ENCODE data around the gene FCSK. TPM values are rescaled to one million over a fixed set of nuclear protein-coding genes. Genes with fewer than 3 reads are reported as not detected.
A peak's percentile ranks its signal among the peaks of the same experiment; 100 is the strongest.
"Not testable (repeated sequence)": the region's sequence is repeated elsewhere in the genome, so short reads cannot be mapped to it uniquely, and the experiment has no call there.

The FCSK gene
- polyA plus RNA-seq, 1 donor = 8.8 TPM

- DNase-seq = no peak
Observed at GRCh38 chr16:70480127-70481105, 26.0 kb downstream of the FCSK start.

GRCh38 chr16:70481929-70482536, 27.6 kb downstream of the FCSK start:
- DNase-seq = no peak

GRCh38 chr16:70482624-70483023, 28.2 kb downstream of the FCSK start:
- no peak for DNase-seq

GRCh38 chr16:70483426-70483825, 29.0 kb downstream of the FCSK start:
- no peak for DNase-seq

- DNase-seq = no peak
Observed at GRCh38 chr16:70484867-70485266, 30.5 kb downstream of the FCSK start.

GRCh38 chr16:70490261-70490660, 35.9 kb downstream of the FCSK start:
- DNase-seq = no peak

- no peak for DNase-seq
Observed at GRCh38 chr16:70493802-70494201, 39.4 kb downstream of the FCSK start.

- no peak for DNase-seq
Observed at GRCh38 chr16:70494202-70494770, 39.9 kb downstream of the FCSK start.

- DNase-seq = no peak
Observed at GRCh38 chr16:70494777-70495176, 40.4 kb downstream of the FCSK start.

- no peak for DNase-seq
Observed at GRCh38 chr16:70495425-70496182, 41.2 kb downstream of the FCSK start.

GRCh38 chr16:70496513-70496912, 42.1 kb downstream of the FCSK start:
- no peak for DNase-seq

GRCh38 chr16:70508752-70509151, 54.4 kb downstream of the FCSK start:
- no peak for DNase-seq

GRCh38 chr16:70510216-70510615, 55.8 kb downstream of the FCSK start:
- DNase-seq = no peak

GRCh38 chr16:70511833-70512232, 57.4 kb downstream of the FCSK start:
- DNase-seq = no peak

GRCh38 chr16:70512456-70512855, 58.1 kb downstream of the FCSK start:
- DNase-seq = no peak

- no peak for DNase-seq
Observed at GRCh38 chr16:70520612-70521297, 66.4 kb downstream of the FCSK start.

GRCh38 chr16:70522216-70523075, 68.1 kb downstream of the FCSK start:
- no peak for DNase-seq

- DNase-seq = peak; percentile 89
Observed at GRCh38 chr16:70523076-70523742, 68.8 kb downstream of the FCSK start, which contains the start of gene COG4. COG4 (minus strand) TSS chr16:70523554; CDS start chr16:70523543, 11 bp downstream.

GRCh38 chr16:70523743-70524398, 69.5 kb downstream of the FCSK start, which contains the start of gene SF3B3:
SF3B3 (plus strand) TSS chr16:70523816; CDS start chr16:70526657, 2,841 bp downstream.
- peak; percentile 79 for DNase-seq

- DNase-seq = not testable (repeated sequence)
Observed at GRCh38 chr16:70524399-70524825, 70.0 kb downstream of the FCSK start.
